ENCODE data around the gene CD7. TPM values are rescaled to one million over a fixed set of nuclear protein-coding genes. Genes with fewer than 3 reads are reported as not detected.

CD7 gene
- total RNA-seq, 1 donor from 2014 or later, result 0.52 TPM

GRCh38 chr17:82314012-82314726 lies 3.2 kb downstream of the CD7 start:
- H3K9me3 ChIP-seq (ENCODE audit: control insufficient read depth in 3 of 3, low read length in 3 of 3), result no peaks in the 10 kb centered on the region
- no peak overlapping the region for H3K9ac ChIP-seq (ENCODE audit: low read depth in 1 of 3, low read length in 3 of 3)
- peaks cover 31 to 48% (median 42%) of the 10 kb centered on the region in 3 donors for H3K27me3 ChIP-seq (ENCODE audit: control insufficient read depth in 3 of 3, insufficient read depth in 3 of 3, low read length in 3 of 3)
- no peak overlapping the region for H3K4me3 ChIP-seq (ENCODE audit: low read length in 3 of 3)
- no peaks in the 10 kb centered on the region for H3K36me3 ChIP-seq (ENCODE audit: control insufficient read depth in 3 of 3, insufficient read depth in 3 of 3, low read length in 3 of 3)
- no peak overlapping the region for H3K27ac ChIP-seq (ENCODE audit: low read depth, low read length)
- peaks cover 0 to 5% (median 0%) of the 10 kb centered on the region in 3 donors for H3K4me1 ChIP-seq (ENCODE audit: control insufficient read depth in 3 of 3, insufficient read depth in 3 of 3, low read length in 3 of 3)

GRCh38 chr17:82313195-82314011 lies 4.0 kb downstream of the CD7 start:
- Histone ChIP-seq H3K9ac (ENCODE audit: low read depth in 1 of 3, low read length in 3 of 3) (no peak overlapping the region), H3K4me1 (ENCODE audit: control insufficient read depth in 3 of 3, insufficient read depth in 3 of 3, low read length in 3 of 3) (peaks cover 0 to 5% (median 0%) of the 10 kb centered on the region in 3 donors), H3K4me3 (ENCODE audit: low read length in 3 of 3) (no peak overlapping the region), H3K27me3 (ENCODE audit: control insufficient read depth in 3 of 3, insufficient read depth in 3 of 3, low read length in 3 of 3) (peaks cover 35 to 48% (median 42%) of the 10 kb centered on the region in 3 donors), H3K27ac (ENCODE audit: low read depth, low read length) (no peak overlapping the region), H3K9me3 (ENCODE audit: control insufficient read depth in 3 of 3, low read length in 3 of 3) (no peaks in the 10 kb centered on the region), H3K36me3 (ENCODE audit: control insufficient read depth in 3 of 3, insufficient read depth in 3 of 3, low read length in 3 of 3) (no peaks in the 10 kb centered on the region)

GRCh38 chr17:82311971-82312370 lies 5.4 kb downstream of the CD7 start:
- Histone ChIP-seq H3K27me3 (ENCODE audit: control insufficient read depth in 3 of 3, insufficient read depth in 3 of 3, low read length in 3 of 3) (peaks cover 35 to 45% (median 42%) of the 10 kb centered on the region in 3 donors), H3K9me3 (ENCODE audit: control insufficient read depth in 3 of 3, low read length in 3 of 3) (no peaks in the 10 kb centered on the region), H3K36me3 (ENCODE audit: control insufficient read depth in 3 of 3, insufficient read depth in 3 of 3, low read length in 3 of 3) (no peaks in the 10 kb centered on the region), H3K9ac (ENCODE audit: low read depth in 1 of 3, low read length in 3 of 3) (no peak overlapping the region), H3K4me3 (ENCODE audit: low read length in 3 of 3) (no peak overlapping the region), H3K27ac (ENCODE audit: low read depth, low read length) (no peak overlapping the region), H3K4me1 (ENCODE audit: control insufficient read depth in 3 of 3, insufficient read depth in 3 of 3, low read length in 3 of 3) (peaks cover 0 to 5% (median 0%) of the 10 kb centered on the region in 3 donors)

GRCh38 chr17:82310877-82311276 lies 6.5 kb downstream of the CD7 start:
- Histone ChIP-seq H3K4me3 (ENCODE audit: low read length in 3 of 3) (no peak overlapping the region), H3K27me3 (ENCODE audit: control insufficient read depth in 3 of 3, insufficient read depth in 3 of 3, low read length in 3 of 3) (peaks cover 33 to 37% (median 34%) of the 10 kb centered on the region in 3 donors)

GRCh38 chr17:82309656-82310570 lies 7.5 kb downstream of the CD7 start:
- Histone ChIP-seq H3K27ac (ENCODE audit: low read depth, low read length) (no peak overlapping the region), H3K4me3 (ENCODE audit: low read length in 3 of 3) (no peak overlapping the region), H3K27me3 (ENCODE audit: control insufficient read depth in 3 of 3, insufficient read depth in 3 of 3, low read length in 3 of 3) (peaks cover 25 to 28% (median 26%) of the 10 kb centered on the region in 3 donors), H3K9ac (ENCODE audit: low read depth in 1 of 3, low read length in 3 of 3) (no peak overlapping the region), H3K4me1 (ENCODE audit: control insufficient read depth in 3 of 3, insufficient read depth in 3 of 3, low read length in 3 of 3) (no peaks in the 10 kb centered on the region), H3K9me3 (ENCODE audit: control insufficient read depth in 3 of 3, low read length in 3 of 3) (no peaks in the 10 kb centered on the region), H3K36me3 (ENCODE audit: control insufficient read depth in 3 of 3, insufficient read depth in 3 of 3, low read length in 3 of 3) (no peaks in the 10 kb centered on the region)

More at GRCh38 chr17:82310877-82311276, 6.5 kb downstream of the CD7 start:
- no peak overlapping the region for H3K27ac ChIP-seq (ENCODE audit: low read depth, low read length)
- H3K9ac ChIP-seq (ENCODE audit: low read depth in 1 of 3, low read length in 3 of 3), result no peak overlapping the region
- peaks cover 0 to 4% (median 0%) of the 10 kb centered on the region in 3 donors for H3K4me1 ChIP-seq (ENCODE audit: control insufficient read depth in 3 of 3, insufficient read depth in 3 of 3, low read length in 3 of 3)
- H3K9me3 ChIP-seq (ENCODE audit: control insufficient read depth in 3 of 3, low read length in 3 of 3), result no peaks in the 10 kb centered on the region
- no peaks in the 10 kb centered on the region for H3K36me3 ChIP-seq (ENCODE audit: control insufficient read depth in 3 of 3, insufficient read depth in 3 of 3, low read length in 3 of 3)

GRCh38 chr17:82305727-82306300 lies 11.6 kb downstream of the CD7 start:
- Histone ChIP-seq H3K27me3 (ENCODE audit: control insufficient read depth in 3 of 3, insufficient read depth in 3 of 3, low read length in 3 of 3) (peaks cover 7 to 13% (median 11%) of the 10 kb centered on the region in 3 donors), H3K27ac (ENCODE audit: low read depth, low read length) (no peak overlapping the region), H3K4me3 (ENCODE audit: low read length in 3 of 3) (no peak overlapping the region), H3K9ac (ENCODE audit: low read depth in 1 of 3, low read length in 3 of 3) (no peak overlapping the region), H3K36me3 (ENCODE audit: control insufficient read depth in 3 of 3, insufficient read depth in 3 of 3, low read length in 3 of 3) (no peaks in the 10 kb centered on the region), H3K4me1 (ENCODE audit: control insufficient read depth in 3 of 3, insufficient read depth in 3 of 3, low read length in 3 of 3) (peaks cover 0 to 5% (median 0%) of the 10 kb centered on the region in 3 donors), H3K9me3 (ENCODE audit: control insufficient read depth in 3 of 3, low read length in 3 of 3) (no peaks in the 10 kb centered on the region)

- no peak overlapping the region for H3K9ac ChIP-seq (ENCODE audit: low read depth in 1 of 3, low read length in 3 of 3)
- H3K27me3 ChIP-seq (ENCODE audit: control insufficient read depth in 3 of 3, insufficient read depth in 3 of 3, low read length in 3 of 3), result peaks cover 2 to 8% (median 3%) of the 10 kb centered on the region in 3 donors
- no peaks in the 10 kb centered on the region for H3K36me3 ChIP-seq (ENCODE audit: control insufficient read depth in 3 of 3, insufficient read depth in 3 of 3, low read length in 3 of 3)
- H3K27ac ChIP-seq (ENCODE audit: low read depth, low read length), result no peak overlapping the region
- no peak overlapping the region for H3K4me3 ChIP-seq (ENCODE audit: low read length in 3 of 3)
- peaks cover 0 to 8% (median 2%) of the 10 kb centered on the region in 3 donors for H3K4me1 ChIP-seq (ENCODE audit: control insufficient read depth in 3 of 3, insufficient read depth in 3 of 3, low read length in 3 of 3)
- H3K9me3 ChIP-seq (ENCODE audit: control insufficient read depth in 3 of 3, low read length in 3 of 3), result no peaks in the 10 kb centered on the region
Observed at GRCh38 chr17:82304826-82305726, 12.3 kb downstream of the CD7 start.

GRCh38 chr17:82303944-82304808 lies 13.2 kb downstream of the CD7 start:
- Histone ChIP-seq H3K4me3 (ENCODE audit: low read length in 3 of 3) (no peak overlapping the region), H3K27me3 (ENCODE audit: control insufficient read depth in 3 of 3, insufficient read depth in 3 of 3, low read length in 3 of 3) (peaks cover 0 to 4% (median 0%) of the 10 kb centered on the region in 3 donors), H3K9ac (ENCODE audit: low read depth in 1 of 3, low read length in 3 of 3) (no peak overlapping the region), H3K4me1 (ENCODE audit: control insufficient read depth in 3 of 3, insufficient read depth in 3 of 3, low read length in 3 of 3) (peaks cover 0 to 9% (median 2%) of the 10 kb centered on the region in 3 donors), H3K36me3 (ENCODE audit: control insufficient read depth in 3 of 3, insufficient read depth in 3 of 3, low read length in 3 of 3) (no peaks in the 10 kb centered on the region), H3K9me3 (ENCODE audit: control insufficient read depth in 3 of 3, low read length in 3 of 3) (no peaks in the 10 kb centered on the region), H3K27ac (ENCODE audit: low read depth, low read length) (no peak overlapping the region)
